GDM1 (cell line): ENCODE data around the gene EBNA1BP2.
"Not testable (repeated sequence)": the region's sequence is repeated elsewhere in the genome, so short reads cannot be mapped to it uniquely, and the experiment has no call there.

Source experiments
- DNase-seq: peaks from one replicate; lab custom pipeline; 2025; lab: John Stamatoyannopoulos, UW

Gene EBNA1BP2

GRCh38 chr1:43172527-43172972 is 460 bp upstream of the EBNA1BP2 start:
- peak; percentile 80 for DNase-seq

- DNase-seq = no peak
Measured at GRCh38 chr1:43171312-43171875, 696 bp downstream of the EBNA1BP2 start.

- no peak for DNase-seq
Measured at GRCh38 chr1:43165765-43166164, 6.3 kb downstream of the EBNA1BP2 start.

GRCh38 chr1:43165162-43165561 is 6.9 kb downstream of the EBNA1BP2 start:
- DNase-seq = no peak

GRCh38 chr1:43156026-43156425 is 16.1 kb downstream of the EBNA1BP2 start:
- no peak for DNase-seq

- DNase-seq = no peak
Measured at GRCh38 chr1:43153443-43153842, 18.6 kb downstream of the EBNA1BP2 start.

- DNase-seq = peak; percentile 76
Measured at GRCh38 chr1:43152866-43153265, 19.2 kb downstream of the EBNA1BP2 start.

- DNase-seq = no peak
Measured at GRCh38 chr1:43149889-43150288, 22.2 kb downstream of the EBNA1BP2 start.

GRCh38 chr1:43147625-43148327 is 24.3 kb downstream of the EBNA1BP2 start:
- DNase-seq = peak; percentile 28

GRCh38 chr1:43144237-43144636 is 27.9 kb downstream of the EBNA1BP2 start:
- DNase-seq = no peak

- DNase-seq = no peak
Measured at GRCh38 chr1:43143441-43143888, 28.6 kb downstream of the EBNA1BP2 start.

GRCh38 chr1:43140583-43140982 is 31.5 kb downstream of the EBNA1BP2 start:
- no peak for DNase-seq

- DNase-seq = no peak
Measured at GRCh38 chr1:43140010-43140409, 32.1 kb downstream of the EBNA1BP2 start.

- not testable (repeated sequence) for DNase-seq
Measured at GRCh38 chr1:43139295-43139694, 32.8 kb downstream of the EBNA1BP2 start.

- no peak for DNase-seq
Measured at GRCh38 chr1:43137445-43138052, 34.5 kb downstream of the EBNA1BP2 start.

GRCh38 chr1:43135857-43136781 is 36.0 kb downstream of the EBNA1BP2 start:
- DNase-seq = no peak

GRCh38 chr1:43134640-43135039 is 37.5 kb downstream of the EBNA1BP2 start:
- DNase-seq = no peak

- no peak for DNase-seq
Measured at GRCh38 chr1:43134068-43134467, 38.0 kb downstream of the EBNA1BP2 start.

- DNase-seq = no peak
Measured at GRCh38 chr1:43129426-43129825, 42.7 kb downstream of the EBNA1BP2 start.

GRCh38 chr1:43128816-43129215 is 43.3 kb downstream of the EBNA1BP2 start:
- no peak for DNase-seq

GRCh38 chr1:43123031-43123430 is 49.1 kb downstream of the EBNA1BP2 start:
- no peak for DNase-seq

- DNase-seq = no peak
Measured at GRCh38 chr1:43121256-43121900, 50.7 kb downstream of the EBNA1BP2 start.
